Hematopoietic multipotent progenitor cell treated with erythropoietin and hydrocortisone succinate and interleukin-3 and kit ligand, for 4 days (in vitro differentiated cells): ENCODE data around the gene CAMSAP1.
"Not testable (repeated sequence)": the region's sequence is repeated elsewhere in the genome, so short reads cannot be mapped to it uniquely, and the experiment has no call there.

Source experiments
- DNase-seq: peaks from one replicate; pipeline ENCODE4 v3.0.0-alpha.2; 2015

Gene CAMSAP1

GRCh38 chr9:135895202-135895848, 12.0 kb downstream of the CAMSAP1 start:
- DNase-seq = no peak

- no peak for DNase-seq
Observed at GRCh38 chr9:135893104-135893503, 14.2 kb downstream of the CAMSAP1 start.

- DNase-seq = not testable (repeated sequence)
Observed at GRCh38 chr9:135892327-135892726, 15.0 kb downstream of the CAMSAP1 start.

- no peak for DNase-seq
Observed at GRCh38 chr9:135891027-135891631, 16.2 kb downstream of the CAMSAP1 start.

DNA sequence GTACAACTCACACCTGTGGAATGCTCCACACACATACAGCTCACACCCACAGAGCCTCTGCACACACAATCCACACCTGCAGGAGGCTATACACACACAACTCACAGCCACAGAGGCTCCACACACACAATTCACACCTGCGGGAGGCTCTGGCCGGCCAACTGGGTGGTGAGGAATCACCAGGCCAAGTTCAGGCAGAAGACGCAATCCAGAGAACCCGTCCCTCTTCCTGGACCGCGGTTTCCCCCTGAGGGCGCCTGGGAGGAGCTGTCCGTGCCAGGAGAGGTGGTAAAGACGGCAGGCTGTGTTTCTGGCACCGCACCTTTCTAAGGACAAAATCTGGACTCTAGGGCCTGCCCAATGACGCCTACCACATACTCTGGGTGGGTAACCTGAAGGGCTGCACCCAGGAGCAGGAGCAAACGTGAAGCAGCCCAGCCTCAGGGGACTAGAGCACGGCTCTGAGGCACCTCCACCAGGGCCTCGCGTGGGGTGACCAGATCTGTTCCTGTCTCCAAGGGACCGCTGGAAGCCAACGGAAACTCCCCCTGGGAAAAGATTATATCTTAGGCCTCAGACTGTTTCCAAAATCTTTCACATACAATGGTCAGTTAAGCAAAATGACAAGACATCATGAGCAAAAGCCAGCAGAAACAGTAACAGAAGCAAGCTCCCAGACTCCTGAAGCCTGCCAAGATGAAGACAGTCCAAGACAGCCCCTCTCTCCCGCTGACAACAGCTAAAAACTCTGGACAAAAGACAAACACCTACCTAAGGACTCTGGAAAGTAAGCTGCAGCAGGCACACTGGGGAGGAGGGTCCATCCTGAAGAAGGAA, 16.9 kb downstream of the CAMSAP1 start:
- DNase-seq = no peak

DNA sequence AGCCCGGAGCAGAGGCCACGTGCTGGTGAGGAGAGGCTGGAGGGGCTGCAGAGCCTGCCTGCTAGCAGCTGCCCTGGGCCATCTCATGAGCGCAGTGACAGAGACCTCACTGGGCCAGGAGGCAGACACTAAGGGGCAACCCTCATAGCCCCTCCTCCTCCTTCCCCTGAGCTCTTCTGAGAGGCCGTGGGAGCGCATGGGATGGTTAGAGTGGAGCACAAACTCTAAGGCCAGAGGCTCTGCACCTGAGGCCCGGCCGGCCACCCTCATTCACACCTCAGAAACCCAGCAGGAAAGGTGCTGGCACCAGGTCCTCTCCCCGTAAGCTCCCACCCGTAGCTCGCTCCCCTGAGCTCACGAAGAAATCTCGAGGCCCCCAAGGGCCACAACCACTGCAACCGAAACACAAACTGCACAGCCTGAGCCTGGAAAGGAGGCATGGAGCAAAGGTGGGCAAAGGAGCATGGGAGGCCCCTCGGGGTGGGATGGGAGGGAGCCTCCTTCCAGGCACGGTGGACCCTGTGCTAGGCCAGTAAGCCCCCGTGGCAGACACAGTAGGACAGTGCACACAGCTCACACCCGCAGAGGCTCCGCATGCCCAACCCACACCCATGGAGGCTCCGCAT, 17.7 kb downstream of the CAMSAP1 start:
- no peak for DNase-seq

DNA sequence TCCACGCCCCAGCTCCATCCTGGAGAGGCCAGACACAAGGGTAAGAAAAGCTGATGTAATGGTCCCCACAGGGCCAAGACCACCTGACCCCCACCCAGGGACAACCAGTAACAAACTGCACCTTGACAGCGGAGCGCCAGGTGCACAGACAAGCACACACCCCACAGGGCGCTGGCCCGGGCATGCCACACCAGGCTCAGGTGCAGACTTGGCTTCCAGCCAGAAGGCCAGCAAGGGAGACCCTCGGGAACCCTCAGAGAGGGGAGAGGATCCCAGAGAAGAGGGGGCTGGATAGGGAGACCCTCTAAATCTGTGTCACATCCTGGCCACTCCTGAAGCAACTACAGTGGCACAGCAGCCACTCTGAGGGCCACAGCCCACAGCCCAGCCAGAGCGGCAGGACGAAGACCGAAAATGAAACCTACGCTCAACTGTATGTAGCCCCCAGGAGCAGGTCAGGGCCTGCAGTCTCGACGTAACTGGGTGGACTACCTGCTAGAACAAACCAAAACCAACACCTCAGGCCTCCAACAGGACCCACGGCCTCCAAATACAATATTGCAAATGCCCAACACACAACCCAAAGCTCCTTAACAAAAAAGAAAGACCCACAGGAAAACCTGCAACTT, 18.5 kb downstream of the CAMSAP1 start:
- no peak for DNase-seq

DNA sequence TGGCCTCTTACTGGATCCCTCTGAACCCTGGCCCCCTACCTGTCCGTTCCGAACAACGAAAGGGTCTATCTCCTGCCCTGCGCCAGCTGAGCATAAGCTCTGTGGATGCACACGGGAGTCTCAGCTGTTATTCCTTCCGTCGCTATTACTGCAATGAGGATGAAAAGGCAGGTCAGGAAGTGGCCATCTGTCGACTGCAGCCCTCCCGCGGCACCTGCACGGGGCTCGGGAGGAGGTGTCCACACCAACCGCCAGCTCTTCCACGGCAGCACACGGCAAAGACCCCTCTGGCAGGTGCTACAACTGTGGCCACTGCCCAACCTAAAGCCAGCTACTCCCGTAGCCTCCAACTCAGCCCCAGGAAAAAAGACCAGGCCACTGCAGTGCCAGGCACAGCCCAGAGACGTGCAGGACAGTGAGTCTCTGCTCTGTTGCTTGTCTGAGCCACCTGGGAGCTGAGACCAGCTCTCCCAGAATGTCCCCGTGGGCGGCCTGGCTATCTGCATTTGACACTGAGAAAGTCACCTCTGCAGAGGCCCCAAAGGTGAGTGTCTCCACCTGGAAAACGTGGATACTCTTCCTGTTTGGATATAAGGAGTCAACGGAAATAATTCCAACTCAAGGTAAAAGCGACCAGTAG, 19.1 kb downstream of the CAMSAP1 start:
- no peak for DNase-seq

DNA sequence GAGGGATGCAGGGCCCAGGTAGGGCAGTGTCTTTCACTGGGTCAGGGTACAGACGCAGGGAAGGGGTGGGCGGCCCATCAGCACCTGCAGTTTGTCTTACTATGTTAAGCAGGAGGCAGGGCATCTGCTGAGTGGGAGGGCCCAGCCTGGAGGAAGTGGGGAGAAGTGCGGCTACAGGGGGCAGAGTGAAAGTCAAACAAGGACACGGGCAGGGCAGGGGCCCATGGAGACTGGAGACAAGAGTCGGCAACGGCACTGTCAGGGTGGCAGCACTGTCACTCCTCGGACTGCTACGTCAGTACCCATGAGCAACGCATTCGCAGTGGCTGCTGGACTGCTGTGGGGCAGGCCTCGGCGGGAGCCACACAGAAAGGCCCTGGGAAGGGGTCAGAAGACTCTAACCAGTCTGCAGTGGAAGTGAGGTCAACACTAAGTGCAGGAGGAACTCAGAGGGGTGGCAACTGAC, 19.7 kb downstream of the CAMSAP1 start:
- peak; percentile 84 for DNase-seq

- DNase-seq = peak; percentile 65
Observed at GRCh38 chr9:135887021-135887507, 20.3 kb downstream of the CAMSAP1 start.

DNA sequence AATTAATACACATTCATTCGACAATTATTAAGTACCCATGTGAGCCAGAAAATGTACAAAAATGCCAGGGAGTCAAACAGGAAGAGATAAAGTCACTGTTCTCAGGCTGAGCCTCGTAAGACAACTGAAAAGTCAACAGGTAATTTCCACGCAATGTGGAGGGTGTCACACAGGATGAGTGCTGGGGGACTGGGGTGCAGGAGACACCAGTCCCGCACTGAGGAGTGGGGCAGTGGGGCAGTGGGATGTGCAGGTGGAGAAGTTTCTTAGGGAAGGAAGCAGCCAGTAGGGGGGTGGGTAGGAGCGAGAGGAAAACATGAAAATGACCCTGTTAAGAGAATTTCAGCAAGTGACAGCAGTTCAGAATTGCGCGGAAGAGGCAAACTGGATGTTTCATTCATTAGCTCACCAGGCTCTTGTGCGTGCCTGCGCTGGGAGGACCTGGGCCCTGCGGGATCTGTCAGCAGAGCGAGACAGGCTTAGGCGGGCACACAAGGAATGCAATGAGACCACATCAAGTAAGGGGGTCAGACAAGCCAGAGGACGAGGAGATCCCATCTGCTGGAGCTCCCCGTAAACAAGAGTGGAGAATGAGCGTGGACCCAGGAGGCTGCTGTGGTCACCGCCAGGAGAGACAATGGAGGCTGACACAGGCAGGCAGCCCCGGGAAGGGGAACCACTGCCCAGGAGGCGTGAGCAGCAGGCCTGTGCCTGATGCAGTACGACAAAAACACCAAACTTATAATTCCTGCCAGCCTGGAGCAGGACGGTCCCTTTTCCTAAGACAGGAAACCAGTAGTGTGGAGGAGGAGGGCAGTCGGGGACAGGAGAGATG, 21.0 kb downstream of the CAMSAP1 start:
- DNase-seq = no peak

DNA sequence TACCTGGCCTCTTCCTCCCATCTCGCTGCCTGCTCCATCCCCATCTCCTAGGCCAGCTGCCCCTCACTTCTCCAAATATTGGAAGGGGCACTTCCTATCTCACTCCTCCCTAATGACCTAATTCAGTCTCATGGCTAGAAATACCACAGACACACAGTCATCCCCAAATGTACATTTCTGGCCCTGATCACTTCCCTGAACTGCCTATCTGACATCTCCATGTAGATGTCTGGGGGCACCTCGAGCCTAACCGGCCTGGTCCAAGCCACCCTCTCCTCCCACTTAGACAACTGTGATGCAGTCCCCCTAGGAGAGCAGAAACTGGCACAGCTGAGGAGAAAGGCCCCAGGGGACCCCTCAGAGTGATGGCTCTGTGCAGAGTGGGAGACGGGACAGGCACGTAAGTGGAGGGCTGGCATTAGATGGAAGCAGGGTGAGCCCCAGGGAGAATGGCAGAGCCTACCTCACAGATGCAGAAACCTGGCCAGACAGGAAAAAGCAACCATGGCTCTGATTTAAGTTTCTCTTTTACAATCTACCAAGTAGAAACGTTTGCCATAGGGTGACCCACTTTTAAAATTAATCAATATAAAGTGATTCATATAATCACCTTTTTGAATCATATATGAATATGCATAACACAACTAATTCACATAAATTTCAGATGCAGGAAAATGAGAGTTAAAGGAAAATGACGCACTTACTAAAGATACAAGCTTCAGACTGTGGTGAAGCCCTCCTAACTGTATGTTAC, 22.1 kb downstream of the CAMSAP1 start:
- DNase-seq = no peak

GRCh38 chr9:135884328-135885035, 22.9 kb downstream of the CAMSAP1 start:
- no peak for DNase-seq

DNA sequence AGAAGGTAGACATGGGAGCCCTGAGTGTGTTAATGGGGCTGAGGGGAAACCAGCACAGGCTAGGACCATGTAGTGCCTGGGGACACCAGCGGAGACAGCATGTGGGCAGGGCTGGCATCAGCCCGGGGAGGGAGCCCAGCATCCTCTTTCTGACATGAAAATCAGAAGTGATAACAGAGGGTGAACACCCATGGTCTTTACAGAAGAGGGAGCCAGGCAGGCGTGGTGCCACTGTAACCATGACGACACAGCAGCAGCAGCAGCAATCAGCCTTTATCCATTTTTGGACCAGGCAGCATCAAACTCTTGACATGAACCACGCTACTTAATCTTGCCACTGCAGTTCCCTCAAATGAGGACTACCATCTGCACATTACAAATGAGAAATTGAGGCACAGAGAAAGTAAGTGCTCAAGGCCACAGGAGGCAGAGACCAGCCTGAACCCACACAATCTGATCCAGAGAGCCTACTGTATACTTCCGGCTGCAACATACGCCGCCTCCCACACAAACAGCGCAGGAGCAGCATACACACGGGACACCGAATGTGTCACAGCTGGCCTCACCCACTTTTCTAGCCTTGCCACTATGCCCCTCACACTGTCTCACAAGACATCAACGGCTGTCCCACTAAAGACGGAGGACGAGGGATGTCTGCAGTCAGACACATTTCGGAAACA, 23.8 kb downstream of the CAMSAP1 start:
- DNase-seq = peak; percentile 72

GRCh38 chr9:135882011-135882410, 25.3 kb downstream of the CAMSAP1 start:
- no peak for DNase-seq

GRCh38 chr9:135880438-135880837, 26.9 kb downstream of the CAMSAP1 start:
- no peak for DNase-seq

- DNase-seq = no peak
Observed at GRCh38 chr9:135879619-135880018, 27.7 kb downstream of the CAMSAP1 start.

- DNase-seq = no peak
Observed at GRCh38 chr9:135879237-135879601, 28.1 kb downstream of the CAMSAP1 start.

GRCh38 chr9:135878528-135879236, 28.7 kb downstream of the CAMSAP1 start:
- no peak for DNase-seq
